NOMO-1 treated with DMSO at 0.1 percent for 48 hours (cell line): ENCODE results near the gene CHCHD2.
A peak's percentile ranks its signal among the peaks of the same experiment; 100 is the strongest.
"Not testable (repeated sequence)": the region's sequence is repeated elsewhere in the genome, so short reads cannot be mapped to it uniquely, and the experiment has no call there.

ENCODE experiments used
- DNase-seq: peaks from one replicate; lab custom pipeline; 2025; ENCODE audit not compliant: unreplicated experiment; lab: John Stamatoyannopoulos, UW

Gene CHCHD2, protein sequence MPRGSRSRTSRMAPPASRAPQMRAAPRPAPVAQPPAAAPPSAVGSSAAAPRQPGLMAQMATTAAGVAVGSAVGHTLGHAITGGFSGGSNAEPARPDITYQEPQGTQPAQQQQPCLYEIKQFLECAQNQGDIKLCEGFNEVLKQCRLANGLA

DNA sequence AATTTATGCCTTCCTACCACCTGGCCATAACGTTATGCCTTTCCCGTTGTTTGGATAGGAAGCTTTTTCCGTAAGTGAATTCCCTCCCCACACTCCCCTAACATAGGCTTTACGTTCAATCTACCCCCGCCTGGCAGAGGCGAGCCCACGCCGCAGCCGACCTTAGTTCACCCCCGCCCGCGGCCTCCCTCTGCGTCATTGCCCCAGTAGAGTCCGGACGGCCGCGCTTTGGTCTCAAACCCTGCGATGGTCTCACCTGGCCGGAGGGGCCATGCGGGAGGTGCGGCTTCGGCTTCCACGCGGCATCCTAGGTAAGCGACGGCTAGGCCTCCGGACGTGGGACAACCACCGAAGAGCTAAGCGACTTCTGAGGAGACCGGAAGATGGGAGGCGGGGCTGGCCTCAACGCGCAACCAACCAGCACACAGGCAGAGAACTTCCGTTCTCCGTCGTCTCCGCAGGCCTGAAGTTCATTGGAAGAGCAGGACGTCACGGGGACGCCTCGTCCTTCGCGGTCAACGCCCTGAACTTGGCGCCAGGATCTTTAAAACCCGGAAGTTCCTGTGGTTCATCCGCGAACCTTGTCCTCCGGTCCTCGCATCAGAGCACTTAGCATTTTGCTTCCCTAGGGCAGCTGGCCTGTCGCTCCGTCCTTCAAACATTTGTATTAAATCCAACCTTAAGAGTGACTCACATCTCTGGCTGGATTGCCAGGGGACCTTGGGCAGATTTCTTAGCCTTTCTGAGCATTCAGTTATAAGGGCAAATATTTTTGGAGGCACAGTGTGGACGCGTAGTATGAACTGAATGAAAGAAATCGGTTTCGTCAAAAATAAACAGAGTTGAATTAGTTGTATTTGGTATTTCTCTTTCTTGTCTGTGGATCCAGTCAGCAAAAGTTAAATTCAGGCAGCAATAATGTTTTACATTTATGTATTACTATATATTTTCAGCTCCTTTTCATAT lies at the start of gene CHCHD2:
TSS of gene CHCHD2 (minus strand) at position 369 of the 966 bp plus-strand sequence. CDS start at position 306, 63 bp downstream.
- peak; percentile 98 for DNase-seq

DNA sequence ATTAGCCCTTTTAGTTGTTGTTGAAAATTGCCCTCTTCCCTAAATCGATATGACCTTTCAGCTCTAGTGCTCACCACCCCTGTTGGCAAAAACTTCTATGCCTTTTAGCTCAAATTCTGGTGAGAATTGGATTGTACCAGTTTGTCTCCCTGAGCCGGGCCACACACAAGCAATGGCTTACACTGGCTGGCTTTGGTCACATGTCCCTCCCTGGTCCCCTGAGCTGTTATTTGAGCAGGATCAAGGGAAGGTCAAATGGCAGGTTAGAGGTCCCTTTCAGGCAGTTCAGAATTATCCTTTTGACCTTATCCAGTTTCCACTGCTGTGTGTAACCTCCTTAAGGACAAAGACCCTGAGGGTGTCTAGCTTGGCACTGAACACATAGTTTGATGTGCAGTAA lies 24.8 kb upstream of the CHCHD2 start:
- not testable (repeated sequence) for DNase-seq

DNA sequence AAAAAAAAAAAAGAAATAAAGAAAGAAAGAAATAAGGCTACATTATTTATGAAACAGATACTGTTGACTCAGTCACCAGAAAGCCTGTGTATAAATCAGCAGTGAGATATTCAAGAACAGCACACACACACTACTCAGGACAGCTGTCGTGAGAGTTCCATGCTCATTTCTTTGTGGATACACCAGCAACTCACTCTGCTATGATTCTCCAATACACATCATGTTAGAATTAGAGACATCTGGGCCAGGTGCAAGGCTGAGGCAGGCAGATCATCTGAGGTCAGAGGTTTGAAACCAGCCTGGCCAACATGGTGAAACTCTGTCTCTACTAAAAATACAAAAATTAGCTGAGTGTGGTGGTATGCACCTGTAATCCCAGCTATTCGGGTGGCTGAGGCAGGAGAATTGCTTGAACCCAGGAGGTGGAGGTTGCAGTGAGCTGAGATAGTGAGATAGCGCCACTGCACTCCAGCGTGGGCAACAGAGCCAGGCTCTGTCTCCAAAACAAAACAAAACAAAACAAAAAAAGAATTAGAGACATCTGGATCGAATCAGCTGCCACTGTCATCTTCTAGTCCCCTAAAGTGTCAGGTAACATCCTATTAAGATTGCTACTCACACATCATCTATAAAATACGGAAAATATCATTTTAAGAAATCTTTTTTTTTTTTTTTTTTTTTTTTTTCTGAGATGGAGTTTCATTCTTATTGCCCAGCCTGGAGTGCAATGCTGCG lies 21.1 kb upstream of the CHCHD2 start:
- DNase-seq = no peak

DNA sequence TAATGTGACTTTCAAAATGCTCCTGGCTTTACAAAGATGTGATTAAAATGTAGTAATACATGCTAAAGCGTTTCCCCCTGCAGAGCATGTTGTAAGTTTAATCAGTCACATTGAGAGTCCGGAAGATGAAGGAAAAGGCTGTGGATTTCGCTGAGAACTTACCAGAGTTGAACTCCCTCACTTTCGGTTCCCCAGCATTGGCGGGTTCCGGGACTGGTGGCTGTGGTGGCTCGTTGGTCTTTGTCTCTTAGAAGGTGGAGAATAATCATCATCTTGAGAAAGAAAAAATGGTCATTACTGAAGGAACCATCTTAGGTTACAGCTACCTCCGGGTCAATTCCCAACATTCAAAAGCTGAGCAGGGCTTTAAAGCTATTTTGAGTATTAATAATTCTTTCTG lies 19.6 kb upstream of the CHCHD2 start:
- DNase-seq = peak; percentile 79

DNA sequence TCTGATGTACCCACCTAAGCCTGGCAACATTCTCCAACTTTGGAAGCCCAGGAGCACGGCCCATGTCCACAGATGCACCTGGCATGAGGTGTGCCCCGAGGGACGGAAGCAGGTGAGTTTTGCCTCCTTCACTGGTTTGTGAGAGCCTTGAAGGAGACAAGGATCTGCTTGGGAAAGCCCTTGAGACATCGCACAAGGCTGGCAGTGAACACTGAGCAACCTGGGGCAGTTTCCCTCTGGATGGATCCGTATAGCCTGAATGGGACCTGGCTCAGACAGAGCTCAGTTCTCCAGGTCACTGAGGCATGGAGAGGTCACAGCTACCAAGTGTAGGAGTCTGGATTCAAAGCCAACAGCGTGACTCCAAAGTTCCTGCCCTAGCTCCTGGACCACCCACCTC lies 18.7 kb upstream of the CHCHD2 start:
- DNase-seq = no peak

DNA sequence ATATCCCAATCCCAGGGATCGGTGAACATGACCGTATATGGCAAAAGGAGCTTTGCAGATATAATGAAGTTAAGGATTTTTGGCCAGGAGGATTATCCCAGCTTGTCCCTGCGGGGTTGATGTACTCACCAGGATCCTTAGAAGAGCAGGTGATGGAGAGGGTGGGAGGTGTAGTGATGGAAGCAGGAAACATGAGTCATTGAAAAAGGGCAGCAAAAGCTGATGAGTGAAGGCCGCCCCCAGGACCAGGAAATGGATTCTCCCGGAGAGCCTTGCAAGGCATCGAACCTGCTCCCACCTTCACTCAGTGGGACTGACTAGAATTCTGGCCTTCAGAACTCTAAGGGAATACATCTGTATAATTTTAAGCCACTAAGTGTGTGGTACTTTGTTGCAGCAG lies 15.2 kb upstream of the CHCHD2 start:
- DNase-seq = no peak

DNA sequence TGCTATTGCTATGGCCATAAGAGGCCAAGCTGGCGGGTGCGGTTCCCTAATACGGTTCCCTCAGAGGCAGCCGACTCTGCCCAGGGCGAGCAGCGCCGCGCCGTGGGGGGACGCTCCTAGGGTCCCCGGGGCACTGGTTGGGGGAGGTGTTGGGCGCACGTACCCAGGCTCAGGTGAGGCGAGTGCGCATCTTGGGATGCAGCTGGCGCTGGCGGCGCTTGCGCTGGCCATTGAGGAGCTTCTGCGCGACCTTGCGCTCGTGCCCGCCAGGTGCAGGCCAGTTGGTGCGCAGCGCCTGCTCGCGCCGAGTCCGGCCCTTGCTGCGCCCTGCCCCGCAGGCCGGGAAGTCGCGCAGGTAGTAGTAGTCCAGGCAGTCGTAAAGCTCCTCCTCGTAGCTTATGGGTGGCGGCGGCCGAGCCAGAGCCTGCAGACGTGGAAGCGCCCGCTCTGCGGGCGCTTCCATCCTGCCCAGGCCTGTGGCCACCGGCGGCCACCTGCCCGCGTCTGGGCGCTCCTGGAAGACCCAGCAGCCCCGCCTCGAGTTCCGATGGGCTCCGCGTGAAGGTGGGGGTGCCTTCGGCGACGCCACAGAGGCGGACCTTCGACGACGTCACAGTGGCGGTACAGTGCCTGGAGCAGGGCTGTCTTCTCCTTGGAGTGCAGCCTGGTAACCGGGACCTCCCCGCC lies 9.7 kb upstream of the CHCHD2 start, which contains the start of gene NUPR2:
TSS of gene NUPR2 (minus strand) at position 566 of the 687 bp plus-strand sequence. CDS start at position 463, 103 bp downstream.
- DNase-seq = no peak

DNA sequence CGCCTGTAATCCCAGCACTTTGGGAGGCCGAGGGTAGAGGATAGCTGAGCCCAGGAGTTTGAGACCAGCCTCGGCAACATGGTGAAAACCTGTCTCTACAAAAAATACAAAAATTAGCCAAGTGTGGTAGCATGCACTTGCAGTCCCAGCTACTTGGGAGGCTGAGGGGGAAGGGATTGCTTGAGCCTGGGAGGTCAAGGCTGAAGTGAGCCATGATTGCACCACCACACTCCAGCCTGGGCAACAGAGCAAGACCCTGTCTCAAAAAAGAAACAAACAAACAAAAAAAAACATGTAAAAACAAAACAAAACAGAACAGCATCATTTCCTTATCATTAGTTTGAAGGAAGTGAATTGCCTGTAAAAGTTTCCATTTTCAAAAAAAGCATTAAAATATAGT lies 6.0 kb upstream of the CHCHD2 start:
- DNase-seq = not testable (repeated sequence)

DNA sequence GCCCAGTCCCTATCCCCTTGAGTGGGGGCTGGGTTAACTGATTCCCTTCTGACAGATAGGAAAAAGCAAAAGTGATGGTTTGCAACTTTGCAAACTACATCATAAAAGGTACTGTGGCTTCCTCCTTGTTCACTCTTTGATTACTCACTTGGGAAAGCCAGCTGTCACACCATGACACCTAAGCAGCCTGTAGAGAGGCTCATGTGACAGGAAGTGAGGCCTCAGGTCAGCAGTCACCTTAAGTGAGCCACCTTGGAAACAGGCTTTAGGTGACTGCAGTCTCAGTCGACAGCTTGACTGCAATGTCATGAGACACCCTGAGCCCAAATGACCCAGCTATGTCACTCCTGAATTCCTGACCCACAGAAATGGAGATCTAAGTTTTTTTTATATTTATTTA lies 4.3 kb upstream of the CHCHD2 start:
- no peak for DNase-seq

DNA sequence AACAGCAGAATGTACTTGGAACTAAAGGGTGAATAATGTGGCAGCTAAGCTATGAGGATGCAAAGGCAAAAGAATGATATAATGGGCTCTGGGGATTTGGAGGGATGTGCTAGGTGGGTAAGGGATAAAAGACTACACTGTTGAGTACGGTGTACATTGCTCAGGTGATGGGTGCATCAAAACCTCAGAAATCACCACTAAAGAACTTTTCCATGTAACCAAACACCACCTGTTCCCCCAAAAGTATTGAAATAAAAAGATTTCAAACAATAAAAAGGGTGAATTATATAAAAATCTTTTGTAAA lies 1.6 kb upstream of the CHCHD2 start:
- no peak for DNase-seq

DNA sequence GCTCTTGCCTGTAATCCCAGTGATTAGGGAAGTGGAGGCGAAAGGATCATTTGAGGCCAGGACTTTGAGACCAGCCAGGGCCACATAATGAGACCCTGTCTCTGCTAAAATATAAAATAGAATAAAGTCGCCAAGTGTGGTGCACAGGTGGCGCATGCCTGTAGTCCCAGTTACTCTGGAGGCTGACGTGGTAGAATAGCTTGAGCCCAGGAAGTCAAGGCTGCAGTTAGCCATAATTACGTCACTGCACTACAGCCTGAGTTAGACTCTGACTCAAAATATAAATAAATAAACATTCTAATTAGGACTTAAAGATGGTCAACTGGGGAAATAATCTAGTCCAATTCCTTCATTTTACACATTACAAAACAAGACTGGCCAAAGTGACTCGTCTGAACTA lies 768 bp downstream of the CHCHD2 start:
- peak; percentile 31 for DNase-seq

DNA sequence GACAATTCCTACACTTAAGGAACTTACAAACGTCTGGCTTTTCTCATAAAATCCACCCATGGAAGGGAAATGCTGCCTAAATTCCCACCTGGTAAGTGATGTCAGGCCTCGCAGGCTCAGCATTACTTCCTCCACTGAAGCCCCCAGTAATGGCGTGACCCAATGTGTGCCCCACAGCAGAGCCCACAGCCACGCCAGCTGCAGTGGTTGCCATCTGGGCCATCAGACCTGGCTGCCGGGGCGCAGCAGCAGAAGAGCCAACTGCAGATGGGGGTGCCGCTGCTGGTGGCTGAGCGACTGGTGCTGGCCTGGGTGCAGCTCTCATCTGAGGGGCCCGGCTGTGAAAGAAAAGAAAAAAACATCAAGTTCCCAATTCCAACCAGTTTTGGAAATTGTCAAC lies 2.1 kb downstream of the CHCHD2 start:
- not testable (repeated sequence) for DNase-seq

DNA sequence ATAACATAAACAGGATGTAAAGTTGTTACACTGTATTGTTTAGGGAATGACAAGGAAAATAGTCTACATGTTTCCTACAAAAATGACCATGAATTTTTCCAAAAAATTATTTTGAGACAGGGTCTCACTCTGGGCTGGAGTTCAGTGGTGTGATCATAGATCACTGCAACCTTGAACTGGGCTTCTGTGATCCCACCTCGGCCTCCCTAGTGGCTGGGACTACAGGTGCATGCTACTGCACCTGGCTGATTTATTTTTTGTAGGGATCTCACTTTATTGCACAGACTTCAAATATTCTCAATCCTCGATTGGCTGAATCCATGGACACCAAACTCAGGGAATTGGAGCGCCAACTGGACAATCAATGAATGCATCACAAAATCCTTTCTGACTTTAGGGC lies 6.6 kb downstream of the CHCHD2 start:
- no peak for DNase-seq

DNA sequence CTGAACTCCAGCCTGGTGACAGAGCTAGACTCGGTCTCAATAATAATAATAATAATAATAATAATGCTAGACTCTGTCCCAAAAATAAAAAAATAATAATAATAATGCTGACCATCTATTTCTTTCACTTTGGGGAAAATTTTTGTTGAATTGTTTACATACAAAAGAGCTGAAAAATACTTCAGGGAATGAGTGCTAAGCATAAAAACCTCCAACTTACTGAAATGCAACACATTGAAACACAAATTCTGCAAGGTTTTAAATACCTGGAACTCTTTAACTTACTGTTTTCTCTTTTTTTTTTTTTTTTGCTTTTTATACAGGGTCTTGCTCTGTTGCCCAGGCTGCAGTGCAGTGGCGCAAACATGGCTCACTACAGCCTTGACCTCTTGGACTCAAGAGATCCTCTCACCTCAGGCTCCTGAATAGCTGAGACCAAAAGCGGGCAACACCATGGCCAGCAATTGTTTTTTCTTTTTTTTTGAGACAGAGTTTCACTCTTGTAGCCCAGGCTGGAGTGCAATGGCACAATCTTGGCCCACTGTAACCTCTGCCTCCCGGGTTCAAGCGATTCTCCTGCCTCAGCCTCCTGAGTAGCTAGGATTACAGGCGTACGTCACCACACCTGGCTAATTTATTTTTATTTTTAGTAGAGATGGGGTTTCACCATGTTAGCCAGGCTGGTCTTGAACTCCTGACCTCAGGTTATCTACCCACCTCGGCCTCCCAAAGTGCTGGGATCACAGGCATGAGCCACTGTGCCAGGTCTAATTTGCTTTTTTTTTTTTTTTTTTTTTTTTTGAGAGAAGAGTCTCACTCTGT lies 7.9 kb downstream of the CHCHD2 start:
- not testable (repeated sequence) for DNase-seq

DNA sequence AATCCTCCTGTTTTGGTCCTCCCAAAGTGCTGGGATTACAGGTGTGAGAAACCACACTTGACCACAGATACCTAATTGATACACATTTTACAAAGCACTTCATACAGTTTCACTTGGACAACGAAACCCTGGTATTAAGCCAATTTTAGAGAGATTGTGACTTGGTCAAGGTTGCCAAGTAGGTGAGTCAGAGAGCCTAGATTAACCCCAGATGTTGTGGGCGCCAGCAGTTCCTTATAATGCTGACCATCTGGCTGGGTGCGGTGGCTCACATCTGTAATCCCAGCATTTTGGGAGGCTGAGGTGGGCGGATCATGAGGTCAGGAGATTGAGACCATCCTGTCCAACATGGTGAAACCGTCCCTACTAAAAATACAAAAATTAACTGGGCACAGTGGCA lies 8.6 kb downstream of the CHCHD2 start:
- no peak for DNase-seq

DNA sequence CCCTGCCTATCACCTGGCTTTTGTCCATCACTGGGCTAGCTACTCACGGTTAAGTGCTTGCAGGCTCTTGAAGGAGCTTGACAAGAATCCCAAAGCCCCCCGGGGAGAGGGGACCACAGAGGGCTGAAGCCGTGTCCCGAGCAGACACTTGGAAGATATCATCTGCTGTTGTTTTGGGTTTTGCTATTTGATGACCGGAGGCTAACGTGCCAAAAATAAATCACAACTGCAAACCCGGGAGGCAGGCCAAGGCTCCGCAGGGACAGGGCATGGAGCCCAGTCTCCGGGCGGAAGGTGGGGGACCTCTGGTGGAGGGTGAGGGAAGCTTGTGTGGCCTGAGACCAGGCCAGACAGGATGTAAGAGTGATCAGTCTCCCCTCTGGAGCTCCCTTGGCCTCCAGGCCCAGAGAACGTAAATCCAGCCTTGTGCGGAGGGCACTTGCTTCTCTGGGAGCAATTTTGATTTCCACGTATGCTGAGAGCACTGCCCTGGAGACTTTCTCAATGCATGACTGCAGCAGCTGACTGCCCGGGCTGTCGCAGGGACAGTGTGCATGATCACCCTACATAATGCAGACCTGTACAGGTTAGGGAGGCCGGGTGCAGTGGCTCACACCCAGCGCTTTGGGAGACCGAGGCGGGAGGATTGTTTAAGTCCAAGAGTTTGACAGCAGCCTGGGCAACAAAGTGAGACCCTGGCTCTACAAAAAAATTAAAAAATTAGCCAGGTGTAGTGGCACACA lies 13.3 kb downstream of the CHCHD2 start, which contains the start of gene PHKG1:
TSS of gene PHKG1 (minus strand) at position 164 of the 743 bp plus-strand sequence. CDS start 4,011 bp downstream, outside the sequence.
- no peak for DNase-seq

DNA sequence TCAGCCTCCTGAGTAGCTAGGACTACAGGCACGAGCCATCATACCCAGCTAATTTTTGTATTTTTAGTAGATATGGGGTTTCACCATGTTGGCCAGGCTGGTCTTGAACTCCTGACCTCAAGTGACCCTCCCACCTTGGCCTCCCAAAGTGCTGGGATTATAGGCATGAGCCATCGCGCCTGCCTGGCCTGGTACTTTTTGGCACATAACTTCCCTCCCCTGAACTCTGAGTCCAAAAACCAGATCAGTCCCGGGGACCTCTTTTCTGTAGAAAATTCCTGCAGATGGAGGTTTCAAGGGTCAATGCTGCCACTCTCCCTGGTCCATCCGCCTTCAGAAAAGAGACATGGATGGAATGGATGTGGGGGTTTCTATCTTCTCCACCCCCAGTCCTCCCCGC lies 13.9 kb downstream of the CHCHD2 start:
- not testable (repeated sequence) for DNase-seq

DNA sequence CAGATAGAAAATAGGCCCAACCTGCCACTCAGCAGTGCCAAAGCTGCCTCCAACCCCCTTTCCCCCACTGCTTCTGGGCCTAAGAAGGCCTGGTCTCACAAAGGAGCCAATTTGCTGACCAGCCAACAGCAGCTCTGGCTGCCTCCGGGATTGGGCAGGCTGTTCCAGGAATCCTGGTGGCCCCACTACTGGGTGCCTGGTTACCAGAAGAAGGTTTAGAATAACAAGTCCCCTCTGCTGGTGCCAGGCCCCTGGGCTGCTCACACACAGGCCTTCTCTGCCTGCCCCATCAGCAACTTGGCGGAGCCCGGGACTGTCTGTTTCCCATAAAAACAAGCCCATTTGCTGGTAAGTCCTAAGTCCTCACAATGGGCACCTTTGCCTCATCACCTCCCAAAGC lies 14.7 kb downstream of the CHCHD2 start:
- no peak for DNase-seq

DNA sequence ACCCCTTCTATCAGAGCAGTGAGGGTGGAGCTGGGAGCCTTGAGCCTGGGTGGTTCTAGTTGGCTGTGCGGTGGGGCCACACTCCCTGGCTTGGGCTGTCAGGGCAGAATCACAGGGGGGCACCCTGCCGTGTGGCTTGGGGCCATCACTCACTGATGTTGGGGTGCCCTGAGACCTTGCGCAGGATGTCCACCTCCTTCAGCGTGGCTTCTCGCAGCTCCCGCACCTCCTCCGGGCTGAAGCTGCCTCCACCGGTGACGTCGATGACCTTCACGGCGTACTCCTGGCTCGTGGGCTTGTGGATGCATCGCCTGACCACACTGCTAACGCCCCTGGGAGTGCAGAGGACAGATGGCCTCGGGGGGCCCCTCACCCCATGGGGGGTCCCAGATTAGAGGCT lies 18.8 kb downstream of the CHCHD2 start:
- DNase-seq = no peak
